HEK293 (cell line): ENCODE data around the gene CRACDL.

Experiments
- YY2 ChIP-seq: fragments of 450-650 bp; formaldehyde crosslinking; IDR thresholded peaks from 2 replicates; pipeline ENCODE4 v1.5.1; 2016; ENCODE audit warnings: missing biosample characterization, missing genetic modification characterization
- ZNF747 ChIP-seq: fragments of 450-650 bp; formaldehyde crosslinking; IDR thresholded peaks from 2 replicates; pipeline ENCODE4 v1.5.1; 2016; ENCODE audit warnings: missing biosample characterization, missing genetic modification characterization
- ZNF76 ChIP-seq: fragments of 450-650 bp; formaldehyde crosslinking; IDR thresholded peaks from 2 replicates; pipeline ENCODE4; 2016; ENCODE audit warnings: low read depth, missing biosample characterization, missing genetic modification characterization, borderline replicate concordance
- TF ChIP-seq, protein P1 (sequence below): fragments of 450-650 bp; formaldehyde crosslinking; optimal IDR thresholded peaks from 2 replicates; pipeline ENCODE3; 2016; ENCODE audit warnings: missing biosample characterization, mild to moderate bottlenecking, missing genetic modification characterization
- TF ChIP-seq, protein P2 (sequence below): fragments of 450-650 bp; formaldehyde crosslinking; IDR thresholded peaks from 2 replicates; pipeline ENCODE4 v1.5.1; 2016; ENCODE audit warnings: missing biosample characterization, missing genetic modification characterization
- TF ChIP-seq, protein P3 (sequence below): fragments of 450-650 bp; formaldehyde crosslinking; IDR thresholded peaks from 2 replicates; pipeline ENCODE4 v1.5.1; 2017; ENCODE audit warnings: missing biosample characterization, mild to moderate bottlenecking, missing genetic modification characterization, moderate library complexity

DNA sequence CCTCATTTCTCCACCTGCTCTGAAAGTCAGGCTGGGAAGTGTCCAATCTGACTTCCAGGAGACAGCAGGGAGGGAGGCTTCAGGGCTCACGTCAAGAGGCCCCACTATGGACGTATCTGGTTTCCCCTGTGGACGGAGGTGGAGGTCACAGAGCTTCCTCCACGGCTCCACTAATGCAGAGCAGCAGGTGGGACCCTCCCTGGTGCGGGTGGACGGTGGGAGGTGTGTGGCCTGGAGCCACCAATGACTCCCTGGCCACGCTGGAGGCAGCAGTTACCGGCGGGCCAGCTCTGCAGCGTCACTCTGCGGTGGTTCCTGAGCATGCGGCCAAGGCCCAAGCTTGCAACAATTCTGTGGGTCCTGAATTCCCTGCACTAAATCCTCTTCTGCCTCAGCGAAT lies 9.0 kb downstream of the CRACDL start:
- TF ChIP-seq ZNF747: no peak
- TF ChIP-seq, protein P1, sequence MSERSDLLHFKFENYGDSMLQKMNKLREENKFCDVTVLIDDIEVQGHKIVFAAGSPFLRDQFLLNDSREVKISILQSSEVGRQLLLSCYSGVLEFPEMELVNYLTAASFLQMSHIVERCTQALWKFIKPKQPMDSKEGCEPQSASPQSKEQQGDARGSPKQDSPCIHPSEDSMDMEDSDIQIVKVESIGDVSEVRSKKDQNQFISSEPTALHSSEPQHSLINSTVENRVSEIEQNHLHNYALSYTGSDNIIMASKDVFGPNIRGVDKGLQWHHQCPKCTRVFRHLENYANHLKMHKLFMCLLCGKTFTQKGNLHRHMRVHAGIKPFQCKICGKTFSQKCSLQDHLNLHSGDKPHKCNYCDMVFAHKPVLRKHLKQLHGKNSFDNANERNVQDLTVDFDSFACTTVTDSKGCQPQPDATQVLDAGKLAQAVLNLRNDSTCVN (tag by site-specific recombination): no peak
- TF ChIP-seq YY2 (tag by site-specific recombination): no peak
- TF ChIP-seq, protein P2, sequence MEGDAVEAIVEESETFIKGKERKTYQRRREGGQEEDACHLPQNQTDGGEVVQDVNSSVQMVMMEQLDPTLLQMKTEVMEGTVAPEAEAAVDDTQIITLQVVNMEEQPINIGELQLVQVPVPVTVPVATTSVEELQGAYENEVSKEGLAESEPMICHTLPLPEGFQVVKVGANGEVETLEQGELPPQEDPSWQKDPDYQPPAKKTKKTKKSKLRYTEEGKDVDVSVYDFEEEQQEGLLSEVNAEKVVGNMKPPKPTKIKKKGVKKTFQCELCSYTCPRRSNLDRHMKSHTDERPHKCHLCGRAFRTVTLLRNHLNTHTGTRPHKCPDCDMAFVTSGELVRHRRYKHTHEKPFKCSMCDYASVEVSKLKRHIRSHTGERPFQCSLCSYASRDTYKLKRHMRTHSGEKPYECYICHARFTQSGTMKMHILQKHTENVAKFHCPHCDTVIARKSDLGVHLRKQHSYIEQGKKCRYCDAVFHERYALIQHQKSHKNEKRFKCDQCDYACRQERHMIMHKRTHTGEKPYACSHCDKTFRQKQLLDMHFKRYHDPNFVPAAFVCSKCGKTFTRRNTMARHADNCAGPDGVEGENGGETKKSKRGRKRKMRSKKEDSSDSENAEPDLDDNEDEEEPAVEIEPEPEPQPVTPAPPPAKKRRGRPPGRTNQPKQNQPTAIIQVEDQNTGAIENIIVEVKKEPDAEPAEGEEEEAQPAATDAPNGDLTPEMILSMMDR (tag by site-specific recombination): no peak
- no peak for TF ChIP-seq ZNF76 (tag by site-specific recombination)
- TF ChIP-seq, protein P3, sequence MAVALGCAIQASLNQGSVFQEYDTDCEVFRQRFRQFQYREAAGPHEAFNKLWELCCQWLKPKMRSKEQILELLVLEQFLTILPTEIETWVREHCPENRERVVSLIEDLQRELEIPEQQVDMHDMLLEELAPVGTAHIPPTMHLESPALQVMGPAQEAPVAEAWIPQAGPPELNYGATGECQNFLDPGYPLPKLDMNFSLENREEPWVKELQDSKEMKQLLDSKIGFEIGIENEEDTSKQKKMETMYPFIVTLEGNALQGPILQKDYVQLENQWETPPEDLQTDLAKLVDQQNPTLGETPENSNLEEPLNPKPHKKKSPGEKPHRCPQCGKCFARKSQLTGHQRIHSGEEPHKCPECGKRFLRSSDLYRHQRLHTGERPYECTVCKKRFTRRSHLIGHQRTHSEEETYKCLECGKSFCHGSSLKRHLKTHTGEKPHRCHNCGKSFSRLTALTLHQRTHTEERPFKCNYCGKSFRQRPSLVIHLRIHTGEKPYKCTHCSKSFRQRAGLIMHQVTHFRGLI (tag by site-specific recombination): no peak
